AML-193 (cell line): Measurements from ENCODE around the gene TPK1.

Source experiments
- DNase-seq, 2 experiments: peaks; one replicate each; lab custom pipeline; 2025; lab: John Stamatoyannopoulos, UW

TPK1 gene

DNA sequence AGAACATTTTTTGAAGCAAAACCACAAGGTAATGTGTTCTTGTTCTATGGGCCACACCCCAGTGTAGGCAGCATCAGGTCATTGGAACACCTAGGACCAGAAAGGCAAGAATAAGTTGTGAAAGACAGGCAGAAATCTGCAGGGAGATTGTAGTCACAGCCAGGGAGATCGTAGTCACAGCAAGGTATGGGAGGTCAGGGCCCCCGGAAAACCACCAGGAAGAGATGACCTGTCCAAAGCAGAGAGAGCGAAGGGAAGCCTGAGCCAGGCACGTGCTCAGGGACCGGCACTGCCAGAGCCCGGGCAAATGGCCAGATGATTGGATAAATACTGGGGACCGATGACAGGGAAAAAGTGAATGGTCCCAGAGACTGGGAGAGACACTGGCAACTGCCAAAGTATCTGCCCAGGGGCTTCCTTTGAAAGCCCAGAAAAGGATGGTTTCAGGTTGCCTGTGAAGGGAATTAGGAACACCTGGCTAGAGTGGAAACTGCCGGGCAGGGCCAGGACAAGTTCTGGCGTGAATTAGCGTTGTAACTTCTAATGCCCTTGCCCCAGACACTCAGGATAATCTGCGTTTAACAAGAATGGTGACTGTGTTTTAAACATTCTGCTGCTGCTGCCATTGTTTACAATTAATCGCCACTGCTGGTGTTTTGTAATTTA lies 428.5 kb downstream of the TPK1 start:
- DNase-seq: no peak

GRCh38 chr7:144404946-144405345 lies 430.9 kb downstream of the TPK1 start:
- no peak for DNase-seq

DNA sequence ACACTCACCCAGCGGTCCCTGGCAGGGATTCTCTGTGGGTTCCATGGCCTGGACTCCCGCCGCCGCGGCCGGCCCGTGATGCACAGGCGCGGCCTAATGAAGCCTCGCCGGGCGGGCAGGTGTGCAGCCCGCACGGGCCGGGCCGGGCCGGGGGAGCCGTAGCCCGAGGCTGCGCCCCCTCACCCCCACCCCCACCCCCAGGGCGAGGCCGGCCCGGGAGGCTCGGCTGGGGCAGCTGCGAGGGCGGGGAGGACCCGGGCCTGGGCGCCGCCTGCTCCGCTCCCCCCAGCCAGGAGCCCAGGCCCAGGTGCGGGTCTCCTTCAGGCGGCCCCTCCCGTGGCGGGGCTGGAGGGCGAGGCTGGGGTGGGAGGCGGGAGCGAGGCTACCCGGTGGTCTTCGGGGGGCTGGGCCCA lies 432.2 kb downstream of the TPK1 start, which contains the start of gene NOBOX:
Gene NOBOX, minus strand, starts transcription at position 45 of the 413 bp plus-strand sequence.
- DNase-seq: no peak

- DNase-seq: no peak
Observed at GRCh38 chr7:144403102-144403501, 432.8 kb downstream of the TPK1 start.
